ENCODE data around the gene INSC.

GRCh38 chr11:15145615-15146014 lies 30.9 kb downstream of the INSC start:
- TF ChIP-seq, protein P1, sequence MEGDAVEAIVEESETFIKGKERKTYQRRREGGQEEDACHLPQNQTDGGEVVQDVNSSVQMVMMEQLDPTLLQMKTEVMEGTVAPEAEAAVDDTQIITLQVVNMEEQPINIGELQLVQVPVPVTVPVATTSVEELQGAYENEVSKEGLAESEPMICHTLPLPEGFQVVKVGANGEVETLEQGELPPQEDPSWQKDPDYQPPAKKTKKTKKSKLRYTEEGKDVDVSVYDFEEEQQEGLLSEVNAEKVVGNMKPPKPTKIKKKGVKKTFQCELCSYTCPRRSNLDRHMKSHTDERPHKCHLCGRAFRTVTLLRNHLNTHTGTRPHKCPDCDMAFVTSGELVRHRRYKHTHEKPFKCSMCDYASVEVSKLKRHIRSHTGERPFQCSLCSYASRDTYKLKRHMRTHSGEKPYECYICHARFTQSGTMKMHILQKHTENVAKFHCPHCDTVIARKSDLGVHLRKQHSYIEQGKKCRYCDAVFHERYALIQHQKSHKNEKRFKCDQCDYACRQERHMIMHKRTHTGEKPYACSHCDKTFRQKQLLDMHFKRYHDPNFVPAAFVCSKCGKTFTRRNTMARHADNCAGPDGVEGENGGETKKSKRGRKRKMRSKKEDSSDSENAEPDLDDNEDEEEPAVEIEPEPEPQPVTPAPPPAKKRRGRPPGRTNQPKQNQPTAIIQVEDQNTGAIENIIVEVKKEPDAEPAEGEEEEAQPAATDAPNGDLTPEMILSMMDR (IDR thresholded peaks at IDR 0.05; ENCODE audit: control extremely low read depth in 1 of 3, insufficient read depth in 1 of 3, low read depth in 1 of 3, low read length in 3 of 3), result no peak
- TF ChIP-seq RBBP5 (IDR thresholded peaks at IDR 0.05; ENCODE audit: borderline replicate concordance, low read depth, low read length), result no peak
